ENCODE results near the gene MYCN.
"Not testable (repeated sequence)": the region's sequence is repeated elsewhere in the genome, so short reads cannot be mapped to it uniquely, and the experiment has no call there.

Gene MYCN

DNA sequence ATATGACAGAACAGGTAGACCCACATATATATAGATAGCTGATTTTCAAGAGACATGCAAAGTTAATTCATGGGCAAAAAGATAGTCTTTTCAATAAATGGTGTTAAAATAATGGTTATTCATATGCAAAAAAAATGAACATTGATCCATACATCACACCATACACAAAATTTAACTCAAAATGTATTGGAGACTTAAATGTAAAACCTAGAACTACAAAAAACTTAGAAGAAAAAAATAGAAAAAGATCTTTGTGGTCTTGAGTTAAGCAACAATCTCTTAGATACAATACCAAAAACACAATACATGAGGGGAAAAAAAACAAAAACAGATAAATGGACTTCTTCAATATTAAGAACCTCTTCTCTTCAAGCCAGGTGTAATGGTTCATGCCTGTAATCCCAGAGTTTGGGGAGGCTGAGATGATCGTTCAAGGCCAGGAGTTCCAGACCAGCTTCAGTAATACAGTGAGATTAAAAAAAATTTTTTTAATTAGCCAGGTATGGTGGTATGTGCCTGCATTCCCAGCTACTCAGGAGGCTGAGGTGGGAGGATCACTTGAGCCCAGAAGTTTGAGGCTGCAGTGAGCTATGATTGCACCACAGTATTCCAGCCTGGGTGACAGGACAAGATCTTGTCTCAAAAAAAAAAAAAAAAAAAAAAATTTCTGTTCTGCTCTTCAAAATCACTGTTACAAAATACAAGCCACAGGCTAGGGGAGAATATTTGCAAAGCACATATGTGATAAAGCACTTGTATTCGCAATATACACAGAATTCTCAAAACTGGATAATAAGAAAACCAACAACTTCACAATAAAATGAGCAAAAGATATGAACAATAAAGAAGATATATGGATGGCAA, 32.7 kb upstream of the MYCN start:
- no peak for DNase-seq (ENCODE audit: low read depth)

DNA sequence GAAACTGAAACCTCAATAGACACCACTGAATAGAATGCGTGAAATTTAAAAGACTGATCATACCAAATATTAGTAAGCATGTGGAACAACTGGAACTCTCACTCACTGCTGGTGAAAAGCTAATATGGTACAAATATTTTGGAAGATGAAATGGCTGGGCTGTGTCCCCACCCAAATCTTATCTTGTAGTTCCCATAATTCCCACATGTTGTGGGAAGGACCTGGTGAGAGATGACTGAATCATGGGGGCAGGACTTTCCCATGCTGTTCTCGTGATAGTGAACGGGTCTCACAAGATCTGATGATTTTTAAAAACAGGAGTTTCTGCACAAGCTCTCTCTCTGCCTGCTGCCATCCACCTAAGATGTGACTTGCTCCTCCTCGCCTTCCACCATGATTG, 32.0 kb upstream of the MYCN start:
- DNase-seq (ENCODE audit: low read depth): no peak

DNA sequence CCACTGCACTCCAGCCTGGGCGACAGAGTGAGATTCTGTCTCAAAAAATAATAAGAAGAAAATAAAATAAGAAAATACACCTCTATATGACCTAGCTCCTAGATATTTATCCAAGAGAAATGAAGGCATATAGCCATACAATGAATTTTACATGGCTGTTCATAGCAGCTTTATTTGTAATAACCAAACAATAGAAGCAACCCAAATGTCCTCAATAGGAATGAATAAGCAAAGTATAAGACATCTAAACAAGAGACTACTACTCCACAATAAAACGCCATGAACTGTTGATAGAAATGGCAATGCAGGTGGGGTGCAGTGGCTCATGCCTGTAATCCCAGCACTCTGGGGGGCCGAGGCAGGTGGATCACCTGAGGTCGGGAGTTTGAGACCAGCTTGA, 31.2 kb upstream of the MYCN start:
- DNase-seq (ENCODE audit: low read depth): no peak

DNA sequence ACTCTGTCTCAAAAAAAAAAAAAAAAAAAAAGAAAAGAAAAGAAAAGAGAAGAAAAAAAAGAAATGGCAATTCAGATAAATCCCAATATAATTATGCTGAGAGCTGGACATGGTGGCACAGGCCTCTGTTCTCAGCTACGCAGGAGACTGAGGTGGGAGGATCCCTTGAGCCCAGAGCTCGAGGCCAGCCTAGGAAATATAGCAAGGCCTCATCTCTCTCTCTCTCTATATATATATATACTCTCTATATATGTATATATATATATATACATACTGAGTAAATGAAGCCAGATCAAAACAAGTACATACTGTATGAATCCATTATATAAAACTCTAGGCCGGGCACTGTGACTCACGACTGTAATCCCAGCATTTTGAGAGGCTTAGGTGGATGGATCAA, 30.6 kb upstream of the MYCN start:
- no peak for DNase-seq (ENCODE audit: low read depth)

DNA sequence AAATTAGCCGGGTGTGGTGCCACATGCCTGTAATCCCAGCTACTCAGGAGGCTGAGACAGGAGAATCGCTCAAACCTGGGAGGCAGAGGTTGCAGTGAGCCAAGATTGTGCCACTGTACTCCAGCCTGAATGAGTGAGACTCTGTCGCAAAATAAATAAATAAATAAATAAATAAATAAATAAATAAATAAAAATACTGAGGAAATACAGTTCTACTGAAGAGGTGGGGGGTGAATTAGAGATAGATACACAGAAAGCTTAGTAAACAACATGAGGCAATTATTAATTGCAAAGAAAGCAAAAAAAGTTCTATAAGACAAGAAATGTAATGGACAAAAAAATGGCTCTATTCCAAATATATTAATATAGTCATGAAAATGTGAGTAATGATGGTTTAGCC, 29.1 kb upstream of the MYCN start:
- DNase-seq (ENCODE audit: low read depth): not testable (repeated sequence)

DNA sequence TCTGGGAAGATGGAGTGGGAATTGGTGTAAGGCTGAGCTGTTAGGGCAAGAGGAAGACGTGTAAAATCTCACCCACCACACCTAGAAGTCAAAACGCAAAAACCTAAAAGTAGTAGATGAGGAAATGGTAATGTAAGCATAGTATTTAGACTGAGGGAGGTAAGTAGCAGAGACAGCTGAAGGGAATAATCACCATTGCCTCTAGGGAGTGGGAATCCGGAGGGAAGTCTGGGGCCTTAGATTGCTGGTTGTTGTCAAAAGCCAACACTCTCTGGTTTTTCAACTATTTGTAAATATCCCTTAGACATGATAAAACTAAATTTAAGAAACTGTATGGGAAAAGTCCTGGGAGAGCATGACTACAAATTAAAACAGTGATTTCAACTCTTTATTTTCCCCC, 28.7 kb upstream of the MYCN start:
- no peak for DNase-seq (ENCODE audit: low read depth)

DNA sequence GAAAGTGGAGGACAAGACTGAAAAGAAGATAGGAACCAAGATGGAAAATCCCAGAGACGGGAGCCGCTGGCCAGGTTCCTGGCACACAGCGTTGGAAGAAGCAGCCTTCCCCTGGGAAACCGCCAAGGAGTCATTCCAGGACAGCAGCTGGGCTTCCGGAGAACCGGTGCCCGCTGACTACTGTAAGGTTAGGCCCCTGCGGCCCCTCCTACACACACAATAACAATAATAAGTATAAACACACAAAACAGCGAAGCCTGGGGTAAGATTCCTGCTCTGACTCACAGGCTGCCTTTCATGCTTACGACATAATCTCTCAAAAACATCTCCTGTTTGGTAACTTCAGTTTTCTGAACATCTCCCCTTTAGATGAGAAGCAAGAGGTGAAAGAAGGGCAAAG, 28.1 kb upstream of the MYCN start:
- no peak for DNase-seq (ENCODE audit: low read depth)

DNA sequence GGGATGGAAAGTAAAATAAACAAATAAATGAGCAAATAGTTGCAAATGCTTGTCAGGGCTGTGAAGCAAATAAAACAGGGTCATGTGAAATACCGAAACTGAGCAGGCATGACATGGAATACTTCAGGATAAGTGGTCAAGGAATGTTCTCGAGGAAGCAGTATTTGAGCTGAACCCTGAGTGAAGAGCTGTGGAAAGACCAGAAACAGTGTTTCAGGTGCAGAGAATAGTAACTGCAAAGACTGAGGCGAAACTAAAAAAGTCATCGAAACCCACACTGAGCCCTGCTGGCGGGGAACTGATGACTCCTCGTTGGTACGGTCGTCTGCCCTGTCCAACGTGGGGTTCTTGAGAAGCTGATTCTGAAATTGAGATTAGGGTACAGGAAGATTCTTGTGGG, 27.2 kb upstream of the MYCN start:
- no peak for DNase-seq (ENCODE audit: low read depth)

DNA sequence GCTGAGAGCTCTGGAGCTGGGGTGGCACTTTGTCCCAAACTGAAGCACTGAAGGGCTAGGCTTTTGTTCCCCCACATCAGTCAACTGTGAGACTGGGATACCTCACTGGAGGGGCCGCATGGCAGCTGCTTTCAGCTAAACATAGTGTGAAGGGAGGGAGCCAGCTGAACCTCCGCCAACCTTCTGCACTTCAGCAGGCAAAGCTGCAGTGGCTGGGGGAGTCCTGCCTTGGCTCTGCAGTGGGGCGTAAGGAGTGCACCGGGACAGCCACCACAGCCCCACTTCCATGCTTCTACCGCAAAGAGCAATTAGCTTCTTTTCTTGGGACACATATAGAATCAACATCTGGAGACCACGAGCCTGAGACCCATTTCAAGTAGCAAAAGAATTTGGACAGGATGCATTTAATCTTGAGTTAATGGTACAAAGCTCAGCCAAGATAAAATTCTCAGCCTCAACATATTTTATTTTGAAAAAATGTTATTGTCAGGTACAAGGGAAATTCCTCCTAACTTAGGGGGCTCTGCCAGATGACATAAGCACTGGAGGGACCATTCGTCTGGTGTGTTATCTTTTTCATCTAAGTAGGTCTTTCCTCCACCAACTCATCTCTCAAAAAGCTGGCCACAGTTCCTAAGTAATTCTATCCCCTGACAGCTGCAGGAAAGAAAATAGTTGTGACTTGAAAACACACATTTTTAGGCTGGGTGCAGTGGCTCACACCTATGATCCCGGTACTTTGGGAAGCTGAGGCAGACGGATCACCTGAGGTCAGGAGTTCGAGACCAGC, 25.6 kb upstream of the MYCN start:
- DNase-seq (ENCODE audit: low read depth): no peak

- not testable (repeated sequence) for DNase-seq (ENCODE audit: low read depth)
Observed at GRCh38 chr2:15915546-15915945, 24.8 kb upstream of the MYCN start.

DNA sequence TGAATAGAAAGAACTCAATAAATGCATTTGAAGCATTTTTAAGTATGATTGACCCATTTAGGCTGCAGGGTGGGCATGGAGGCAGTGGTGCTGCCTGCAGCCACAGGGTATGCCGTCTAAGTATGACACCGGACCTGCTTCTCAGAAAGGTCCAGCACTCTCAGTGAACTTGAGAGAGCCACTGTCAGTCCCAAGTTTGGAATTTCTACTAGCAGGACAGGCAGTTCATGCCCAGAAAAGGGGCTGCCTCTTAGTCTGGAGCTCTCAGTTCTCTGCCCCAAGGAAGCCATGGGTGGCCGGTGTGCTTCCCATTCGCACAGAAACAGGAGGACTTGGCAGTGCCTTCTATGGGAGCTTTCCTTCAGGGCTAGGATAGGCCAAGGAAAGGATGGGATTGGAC, 24.0 kb upstream of the MYCN start:
- DNase-seq (ENCODE audit: low read depth): no peak

DNA sequence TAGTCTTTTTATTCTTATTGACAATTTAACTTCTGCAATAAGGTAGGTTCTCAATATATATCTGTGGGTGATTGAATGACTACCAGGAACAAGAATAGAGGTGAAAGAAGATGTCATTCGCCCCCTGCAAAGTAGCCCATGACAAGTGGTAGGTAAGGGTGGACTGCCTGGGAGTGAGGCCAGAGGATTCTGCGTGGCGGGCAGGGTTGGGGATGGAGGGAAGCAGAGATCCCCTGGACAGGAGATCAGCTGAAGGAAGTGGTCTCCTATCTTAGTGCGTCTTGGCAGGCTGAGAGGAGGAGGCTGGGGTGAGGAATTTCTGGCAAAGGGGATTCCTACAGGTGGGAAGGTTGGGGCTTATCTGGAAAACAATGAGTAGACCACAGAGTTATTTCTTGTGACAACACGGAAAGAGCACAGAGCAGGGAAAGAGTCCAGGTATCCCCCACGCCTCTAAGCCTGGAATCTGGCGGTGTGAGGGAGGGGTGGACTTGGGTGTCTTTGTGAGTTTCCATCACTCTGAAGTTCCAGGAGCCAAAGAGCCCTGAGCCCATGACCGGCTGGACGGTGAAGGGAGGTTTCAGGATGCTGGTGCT, 21.5 kb upstream of the MYCN start:
- DNase-seq (ENCODE audit: low read depth): no peak

DNA sequence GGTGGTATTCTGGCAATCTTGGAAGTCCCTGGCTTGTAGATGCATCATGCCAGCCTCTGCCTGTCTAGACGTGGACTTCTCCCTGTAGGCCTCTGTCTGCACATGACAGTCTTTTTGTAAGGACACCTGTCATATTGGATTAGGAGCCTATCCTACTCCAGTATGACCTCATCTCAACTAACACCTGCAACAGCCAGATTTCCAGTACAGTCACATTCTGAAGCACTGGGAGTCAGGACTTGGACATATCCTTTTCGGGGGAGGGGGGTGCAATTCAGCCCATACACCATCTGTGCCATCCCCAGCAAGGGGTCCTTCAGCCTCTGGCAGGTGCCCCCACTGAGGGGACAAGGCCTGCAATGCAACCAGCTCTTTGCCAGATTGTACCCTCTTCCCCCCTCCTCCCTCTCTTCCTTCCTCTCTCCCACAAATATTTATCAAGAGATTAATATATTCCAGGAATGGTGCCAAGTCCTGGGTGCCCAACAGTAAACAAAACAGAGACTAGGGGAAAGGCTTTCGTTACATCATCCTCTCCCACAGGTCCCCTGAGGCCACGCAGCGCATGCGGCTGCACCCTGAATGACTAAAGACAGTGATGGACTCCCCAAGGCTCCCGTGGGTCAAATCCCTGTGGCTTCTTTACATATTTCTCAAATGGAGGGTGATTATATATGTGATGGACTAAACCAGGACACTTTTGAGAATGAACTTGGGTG, 20.5 kb upstream of the MYCN start:
- no peak for DNase-seq (ENCODE audit: low read depth)

GRCh38 chr2:15920696-15921095, 19.7 kb upstream of the MYCN start:
- DNase-seq (ENCODE audit: low read depth): no peak

DNA sequence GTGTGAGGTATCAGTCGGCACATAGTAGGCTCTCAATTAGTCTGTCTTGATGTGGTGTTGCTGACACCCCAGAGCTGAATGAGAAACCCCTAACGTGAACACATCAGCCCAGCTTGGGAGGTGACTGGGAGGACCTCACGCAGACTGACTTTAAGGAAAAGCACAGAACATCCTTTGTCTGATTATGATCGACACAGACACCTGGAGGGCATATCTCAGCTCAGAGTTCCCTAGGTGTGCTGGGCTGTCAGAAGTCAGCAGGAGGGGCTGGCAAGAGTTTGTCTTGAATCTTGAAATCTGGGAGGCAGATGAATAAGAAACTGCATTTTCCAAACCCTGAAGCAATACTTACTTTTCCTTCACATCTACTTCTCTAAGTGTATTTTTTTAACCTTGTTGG, 16.8 kb upstream of the MYCN start:
- no peak for DNase-seq (ENCODE audit: low read depth)

- no peak for DNase-seq (ENCODE audit: low read depth)
Observed at GRCh38 chr2:15925819-15926218, 14.5 kb upstream of the MYCN start.

- no peak for DNase-seq (ENCODE audit: low read depth)
Observed at GRCh38 chr2:15926252-15926651, 14.1 kb upstream of the MYCN start.

DNA sequence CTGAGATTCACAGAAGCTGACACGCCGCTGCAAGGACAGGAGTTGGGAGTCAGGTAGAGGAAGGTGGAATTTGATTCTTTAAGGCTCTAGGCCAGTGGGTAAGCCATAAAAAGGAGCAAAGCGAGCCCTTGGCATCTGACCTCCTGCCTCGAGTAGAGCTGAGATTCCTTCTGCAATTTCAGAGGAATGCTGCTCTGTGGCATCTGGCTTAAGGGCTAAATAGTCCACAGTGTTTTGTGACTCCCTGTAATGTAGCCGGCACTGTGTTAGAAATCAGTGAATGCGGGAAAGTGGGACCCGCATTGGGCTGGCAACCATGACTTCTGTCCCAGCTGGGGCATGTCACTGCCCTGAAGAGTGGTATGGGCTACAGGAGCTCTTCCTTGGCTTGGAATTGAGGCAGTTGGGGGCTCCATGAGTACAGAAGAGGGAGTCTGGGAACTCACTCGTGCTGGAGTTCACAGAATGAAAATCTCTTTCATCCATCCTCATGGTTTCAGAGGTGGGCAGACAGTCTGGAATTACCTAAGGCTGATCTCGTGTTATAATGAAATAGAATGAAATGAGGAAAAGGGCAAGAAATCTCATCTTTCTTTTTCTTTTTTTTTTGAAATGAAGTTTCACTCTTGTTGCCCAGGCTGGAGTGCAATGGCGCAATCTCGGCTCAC, 12.7 kb upstream of the MYCN start:
- DNase-seq (ENCODE audit: low read depth): no peak

DNA sequence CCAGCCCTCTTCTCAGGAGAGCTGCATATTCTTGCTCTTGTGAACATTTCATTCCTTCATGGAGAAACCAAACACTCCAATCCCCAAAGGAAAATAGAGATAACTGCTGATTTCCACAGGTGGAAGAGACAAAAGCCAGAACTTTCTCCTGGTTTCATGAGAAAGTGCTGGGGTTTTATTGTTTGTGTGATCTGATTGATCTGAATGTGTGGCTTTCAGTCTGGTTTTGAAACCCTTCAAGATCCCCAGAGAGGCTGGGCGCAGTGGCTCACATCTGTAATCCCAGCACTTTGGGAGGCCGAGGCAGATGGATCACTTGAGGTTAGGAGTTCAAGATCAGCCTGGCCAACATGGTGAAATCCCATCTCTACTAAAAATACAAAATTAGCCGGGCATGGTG, 11.3 kb upstream of the MYCN start:
- DNase-seq (ENCODE audit: low read depth): not testable (repeated sequence)

DNA sequence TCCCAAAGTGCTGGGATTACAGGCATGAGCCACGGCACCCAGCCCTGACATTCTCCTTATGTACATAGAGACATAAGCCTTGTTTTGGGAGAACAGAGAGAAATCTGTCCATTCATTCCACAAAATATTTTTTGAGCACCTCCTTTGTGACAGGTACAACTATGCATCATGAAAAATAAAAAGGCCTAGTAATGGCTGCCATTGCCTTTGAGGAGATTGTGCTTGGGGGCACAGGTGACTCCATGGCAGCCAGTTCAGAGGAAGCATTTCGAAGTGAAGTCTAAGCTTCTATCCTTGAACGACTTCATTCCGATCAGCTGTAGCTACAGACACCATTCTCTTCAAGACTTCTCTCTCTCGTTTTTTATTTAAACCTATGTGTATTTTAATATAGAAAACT, 10.5 kb upstream of the MYCN start:
- no peak for DNase-seq (ENCODE audit: low read depth)

- DNase-seq (ENCODE audit: low read depth): no peak
Observed at GRCh38 chr2:15930589-15931318, 9.6 kb upstream of the MYCN start.
